ENCODE measurements around the gene ATXN1. TPM values are rescaled to one million over a fixed set of nuclear protein-coding genes. Genes with fewer than 3 reads are reported as not detected.

ATXN1 gene
- total and polyA plus RNA-seq, 2 donors from 2014 or later: 4.2 to 58.2 TPM

DNA sequence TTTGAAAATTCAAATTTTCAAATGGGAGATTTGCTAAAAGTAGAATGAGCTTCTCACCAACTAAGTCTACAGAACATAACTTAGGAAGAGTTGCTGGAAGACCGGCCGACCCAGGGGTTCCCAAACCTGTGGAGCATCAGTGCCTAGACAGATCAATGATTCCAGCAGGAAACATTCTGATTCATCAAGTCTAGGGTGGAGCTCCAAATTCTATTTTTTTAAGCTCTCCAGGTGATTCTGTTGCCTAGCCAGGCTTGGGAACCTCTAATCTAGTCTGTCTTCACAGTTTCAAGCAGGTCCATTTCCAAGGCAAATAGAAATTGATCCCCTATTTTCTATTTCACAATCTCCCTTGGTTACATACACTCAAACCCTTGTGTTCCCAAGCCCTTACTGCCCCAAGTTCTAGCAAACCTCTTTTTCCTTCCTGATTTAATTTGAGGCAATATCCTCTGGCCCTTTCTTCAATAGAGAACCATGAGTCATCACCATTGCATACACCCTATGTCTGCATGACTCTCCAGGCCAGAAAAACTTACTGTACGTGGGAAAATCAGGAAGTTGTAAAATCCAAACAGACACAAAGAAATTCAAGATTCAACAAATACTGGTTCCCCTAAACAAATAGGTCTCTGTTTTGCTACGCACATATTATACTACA, 8.9 kb downstream of the ATXN1 start:
- intact Hi-C loops (cut with DNase I): no loop called here
- no peak overlapping the region for H3K9ac ChIP-seq (ENCODE audit: low read length in 3 of 3)
- H3K36me3 ChIP-seq (ENCODE audit: control insufficient read depth in 2 of 3, insufficient read depth in 3 of 3, low read length in 3 of 3): peaks cover 0 to 2% (median 0%) of the 10 kb centered on the region in 3 donors
- no peak for FAIRE-seq
- peaks cover 7 to 15% (median 12%) of the 10 kb centered on the region in 3 donors for H3K4me1 ChIP-seq (ENCODE audit: control insufficient read depth in 2 of 3, insufficient read depth in 2 of 3, low read depth in 1 of 3, low read length in 3 of 3)
- no peak overlapping the region for H3K4me3 ChIP-seq (ENCODE audit: low read length in 3 of 3)
- no peaks in the 10 kb centered on the region for H3K27me3 ChIP-seq (ENCODE audit: control insufficient read depth, insufficient read depth, low read length)
- no peak for DNase-seq
- no peak overlapping the region for H3K27ac ChIP-seq (ENCODE audit: low read depth in 2 of 2, low read length in 2 of 2)
- no peak for TF ChIP-seq CTCF (IDR thresholded peaks at IDR 0.05; ENCODE audit: borderline replicate concordance, extremely low read depth, insufficient read depth)
- H3K9me3 ChIP-seq (ENCODE audit: control insufficient read depth in 2 of 3, insufficient read depth in 1 of 3, low read length in 3 of 3): no peaks in the 10 kb centered on the region

- no peak for TF ChIP-seq CTCF (IDR thresholded peaks at IDR 0.05; ENCODE audit: borderline replicate concordance, extremely low read depth, insufficient read depth)
- Histone ChIP-seq H3K27me3 (ENCODE audit: control insufficient read depth, insufficient read depth, low read length) (no peaks in the 10 kb centered on the region), H3K36me3 (ENCODE audit: control insufficient read depth in 2 of 3, insufficient read depth in 3 of 3, low read length in 3 of 3) (peaks cover 0 to 2% (median 0%) of the 10 kb centered on the region in 3 donors), H3K27ac (ENCODE audit: low read depth in 2 of 2, low read length in 2 of 2) (no peak overlapping the region), H3K9me3 (ENCODE audit: control insufficient read depth in 2 of 3, insufficient read depth in 1 of 3, low read length in 3 of 3) (no peaks in the 10 kb centered on the region), H3K4me3 (ENCODE audit: low read length in 3 of 3) (no peak overlapping the region), H3K9ac (ENCODE audit: low read length in 3 of 3) (no peak overlapping the region), H3K4me1 (ENCODE audit: control insufficient read depth in 2 of 3, insufficient read depth in 2 of 3, low read depth in 1 of 3, low read length in 3 of 3) (peaks cover 3 to 17% (median 15%) of the 10 kb centered on the region in 3 donors)
- intact Hi-C loops (cut with DNase I): no loop called here
- no peak for FAIRE-seq
- no peak for DNase-seq
Measured at GRCh38 chr6:16751251-16751946, 9.9 kb downstream of the ATXN1 start.

DNA sequence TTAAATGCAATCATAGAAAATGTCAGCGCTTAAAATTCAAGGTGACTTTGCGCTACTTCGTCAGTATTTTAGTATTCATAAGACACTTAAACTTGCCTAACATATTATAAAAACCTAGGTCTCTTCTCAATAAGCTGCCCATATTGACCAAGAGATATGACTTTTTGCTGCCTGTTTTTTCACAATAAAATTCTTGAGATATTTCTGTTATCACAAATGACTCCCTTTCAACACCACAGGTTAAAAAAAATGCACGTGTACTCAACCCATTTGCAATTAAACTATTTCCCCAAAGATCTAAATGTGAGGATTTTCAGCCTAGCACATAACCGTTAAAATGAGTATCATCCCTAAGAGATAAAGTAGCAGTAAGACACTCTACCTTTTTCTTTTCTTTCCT, 10.7 kb downstream of the ATXN1 start:
- Histone ChIP-seq H3K27me3 (ENCODE audit: control insufficient read depth, insufficient read depth, low read length) (no peaks in the 10 kb centered on the region), H3K9ac (ENCODE audit: low read length in 3 of 3) (no peak overlapping the region), H3K27ac (ENCODE audit: low read depth in 2 of 2, low read length in 2 of 2) (no peak overlapping the region), H3K9me3 (ENCODE audit: control insufficient read depth in 2 of 3, insufficient read depth in 1 of 3, low read length in 3 of 3) (no peaks in the 10 kb centered on the region), H3K36me3 (ENCODE audit: control insufficient read depth in 2 of 3, insufficient read depth in 3 of 3, low read length in 3 of 3) (peaks cover 0 to 2% (median 0%) of the 10 kb centered on the region in 3 donors), H3K4me1 (ENCODE audit: control insufficient read depth in 2 of 3, insufficient read depth in 2 of 3, low read depth in 1 of 3, low read length in 3 of 3) (peaks cover 3 to 18% (median 16%) of the 10 kb centered on the region in 3 donors), H3K4me3 (ENCODE audit: low read length in 3 of 3) (no peak overlapping the region)
- no peak for FAIRE-seq
- TF ChIP-seq CTCF (IDR thresholded peaks at IDR 0.05; ENCODE audit: borderline replicate concordance, extremely low read depth, insufficient read depth): no peak
- intact Hi-C loops (cut with DNase I): no loop called here
- DNase-seq: no peak
